Osteoblast (primary cell): Measurements from ENCODE around the gene ARMC3. TPM values are rescaled to one million over a fixed set of nuclear protein-coding genes. Genes with fewer than 3 reads are reported as not detected.

Experiments used
- DNase-seq: peaks from one replicate; pipeline ENCODE4 v3.0.0; 2011; ENCODE audit warnings: low spot score, mixed read lengths; ENCODE audit not compliant: insufficient read length; ENCODE audit errors: missing footprints
- H2AFZ ChIP-seq: 2 replicates; pipeline ENCODE4 v1.6.0; 2011; ENCODE audit warnings: mild to moderate bottlenecking, low read length
- H3K27ac ChIP-seq: 2 replicates; pipeline ENCODE4 v1.5.1; 2011; ENCODE audit warnings: mild to moderate bottlenecking, low read depth, low read length, moderate library complexity
- H3K27me3 ChIP-seq: 2 replicates; pipeline ENCODE4 v1.6.0; 2012; ENCODE audit warnings: mild to moderate bottlenecking, control low read depth, inconsistent platforms, low read length, moderate library complexity; ENCODE audit not compliant: insufficient read depth
- H3K36me3 ChIP-seq: 2 replicates; pipeline ENCODE4 v1.5.1; 2011; ENCODE audit warnings: mild to moderate bottlenecking, low read length, control low read depth, moderate library complexity; ENCODE audit not compliant: insufficient read depth
- H3K4me1 ChIP-seq: 2 replicates; pipeline ENCODE4 v1.5.1; 2011; ENCODE audit warnings: mild to moderate bottlenecking, low read length, control low read depth, moderate library complexity; ENCODE audit not compliant: insufficient read depth
- H3K4me2 ChIP-seq: 2 replicates; pipeline ENCODE4 v1.6.0; 2011; ENCODE audit warnings: mild to moderate bottlenecking, low read length; ENCODE audit not compliant: insufficient read depth
- H3K4me3 ChIP-seq: fragments of 200-600 bp; sonication (generic); 3 replicates; pipeline ENCODE4 v1.5.1; 2012; ENCODE audit warnings: mild to moderate bottlenecking, low read length, inconsistent platforms; ENCODE audit not compliant: insufficient read depth
- H3K79me2 ChIP-seq: 2 replicates; pipeline ENCODE4 v1.6.0; 2012; ENCODE audit warnings: mild to moderate bottlenecking, low read length, control low read depth, inconsistent platforms; ENCODE audit not compliant: insufficient read depth
- H3K9me3 ChIP-seq: 2 replicates; pipeline ENCODE4 v1.5.1; 2011; ENCODE audit warnings: low read depth, low read length, control low read depth
- H4K20me1 ChIP-seq: 2 replicates; pipeline ENCODE4 v1.6.0; 2012; ENCODE audit warnings: mild to moderate bottlenecking, low read length, control low read depth; ENCODE audit not compliant: insufficient read depth
- total RNA-seq: library from RNA; depleted of rRNA; stranded (reverse); fragments of >200 nt; gene quantifications from 2 replicates; pipeline ENCODE4 v1.2.3, GENCODE V29; 2012
- TF ChIP-seq, protein P1 (sequence below): IDR thresholded peaks from 2 replicates; pipeline ENCODE4 v1.5.1; 2011; ENCODE audit warnings: mild to moderate bottlenecking, low read depth, low read length, moderate library complexity; ENCODE audit errors: extremely low read depth

ARMC3 gene
- total RNA-seq, 1 donor, result under 0.01 TPM

DNA sequence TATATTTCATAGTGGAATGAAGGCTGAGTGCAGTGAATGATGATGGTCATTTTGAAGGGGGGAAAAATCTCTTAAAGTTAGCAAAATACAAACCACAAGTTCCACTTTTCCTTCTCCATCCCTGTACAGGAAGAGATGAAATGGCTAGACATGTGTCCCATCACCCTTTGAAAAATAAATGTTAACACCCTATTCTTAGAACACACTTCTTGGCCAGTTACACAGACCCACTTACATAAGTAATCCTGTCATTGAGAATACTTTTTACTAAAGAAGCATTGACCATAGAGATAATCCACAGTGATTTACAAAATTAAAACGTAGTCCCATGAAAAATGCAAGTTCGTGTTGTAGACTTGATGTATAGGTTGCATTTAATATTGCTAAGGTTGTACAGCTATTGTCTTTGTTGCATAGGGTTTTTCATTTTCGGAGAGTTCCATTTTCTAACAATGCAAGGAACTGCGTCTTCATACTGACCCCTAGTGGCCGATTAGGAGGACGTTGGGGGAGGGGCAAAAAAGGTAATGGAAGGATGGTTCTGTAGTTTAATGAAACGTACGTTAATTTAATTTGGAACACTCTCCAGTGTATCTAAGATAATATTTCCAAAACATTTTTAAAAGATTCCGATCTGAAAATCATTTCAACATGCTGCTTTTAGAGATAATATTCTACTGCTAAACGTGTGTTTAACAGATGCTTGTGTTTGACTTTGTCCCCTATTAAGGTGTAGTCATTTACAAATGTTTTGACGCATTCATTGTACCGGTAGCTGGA is 60.9 kb downstream of the ARMC3 start:
- Histone ChIP-seq H4K20me1 (no peaks in the 10 kb centered on the region), H3K4me1 (no peaks in the 10 kb centered on the region), H3K4me3 (no peak overlapping the region), H3K79me2 (no peaks in the 10 kb centered on the region), H3K27me3 (peaks cover 11% of the 10 kb centered on the region), H3K27ac (no peak overlapping the region), H2AFZ (no peak overlapping the region), H3K36me3 (no peaks in the 10 kb centered on the region), H3K4me2 (peak overlapping the region; percentile 23), H3K9me3 (no peaks in the 10 kb centered on the region)
- no peak for DNase-seq
- TF ChIP-seq, protein P1, sequence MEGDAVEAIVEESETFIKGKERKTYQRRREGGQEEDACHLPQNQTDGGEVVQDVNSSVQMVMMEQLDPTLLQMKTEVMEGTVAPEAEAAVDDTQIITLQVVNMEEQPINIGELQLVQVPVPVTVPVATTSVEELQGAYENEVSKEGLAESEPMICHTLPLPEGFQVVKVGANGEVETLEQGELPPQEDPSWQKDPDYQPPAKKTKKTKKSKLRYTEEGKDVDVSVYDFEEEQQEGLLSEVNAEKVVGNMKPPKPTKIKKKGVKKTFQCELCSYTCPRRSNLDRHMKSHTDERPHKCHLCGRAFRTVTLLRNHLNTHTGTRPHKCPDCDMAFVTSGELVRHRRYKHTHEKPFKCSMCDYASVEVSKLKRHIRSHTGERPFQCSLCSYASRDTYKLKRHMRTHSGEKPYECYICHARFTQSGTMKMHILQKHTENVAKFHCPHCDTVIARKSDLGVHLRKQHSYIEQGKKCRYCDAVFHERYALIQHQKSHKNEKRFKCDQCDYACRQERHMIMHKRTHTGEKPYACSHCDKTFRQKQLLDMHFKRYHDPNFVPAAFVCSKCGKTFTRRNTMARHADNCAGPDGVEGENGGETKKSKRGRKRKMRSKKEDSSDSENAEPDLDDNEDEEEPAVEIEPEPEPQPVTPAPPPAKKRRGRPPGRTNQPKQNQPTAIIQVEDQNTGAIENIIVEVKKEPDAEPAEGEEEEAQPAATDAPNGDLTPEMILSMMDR, result peak; percentile 90

DNA sequence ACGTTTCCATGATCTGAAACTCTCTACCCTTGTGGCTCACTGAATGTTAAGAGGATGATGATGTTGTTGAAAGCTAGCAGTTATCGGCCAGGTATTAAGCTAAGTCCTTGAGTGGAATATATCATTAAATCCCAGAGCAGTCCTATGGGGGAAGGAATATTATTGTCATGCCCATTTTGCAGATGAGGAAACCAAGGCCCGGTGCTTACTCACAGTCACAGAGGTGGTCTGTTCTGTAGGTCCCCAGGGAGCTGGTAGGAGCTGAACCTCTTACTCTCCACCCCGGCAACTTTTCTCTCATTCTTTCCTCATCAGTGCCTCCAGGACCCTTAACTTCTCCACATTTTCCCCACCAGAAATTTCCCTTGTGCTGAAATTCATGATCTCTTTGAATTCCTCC is 62.6 kb downstream of the ARMC3 start:
- no peak for DNase-seq
- Histone ChIP-seq H3K4me2 (no peak overlapping the region), H4K20me1 (no peaks in the 10 kb centered on the region), H3K36me3 (no peaks in the 10 kb centered on the region), H2AFZ (no peak overlapping the region), H3K9me3 (no peaks in the 10 kb centered on the region), H3K27me3 (peaks cover 11% of the 10 kb centered on the region), H3K79me2 (no peaks in the 10 kb centered on the region), H3K4me3 (no peak overlapping the region), H3K27ac (no peak overlapping the region), H3K4me1 (no peaks in the 10 kb centered on the region)
- TF ChIP-seq, protein P1, result no peak

DNA sequence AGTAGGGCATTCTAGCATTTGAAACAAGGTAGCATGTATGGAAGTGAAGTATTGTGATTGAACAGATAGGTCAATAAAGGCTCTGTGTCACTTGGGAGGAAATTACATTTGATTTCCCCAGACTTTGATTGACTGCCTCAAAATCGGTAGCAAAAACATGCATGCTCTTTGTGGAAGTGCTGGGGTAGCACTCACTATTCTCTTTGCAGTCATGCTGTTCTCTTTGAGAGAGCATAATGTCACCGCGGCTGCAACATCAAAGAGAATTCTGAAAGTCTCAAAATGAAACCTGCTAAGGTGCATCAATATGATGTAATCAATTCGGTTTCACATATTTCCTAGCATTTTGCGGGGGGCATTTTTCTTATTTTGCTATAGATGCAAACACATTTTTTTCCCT is 64.2 kb downstream of the ARMC3 start:
- Histone ChIP-seq H2AFZ (no peak overlapping the region), H3K79me2 (no peaks in the 10 kb centered on the region), H3K36me3 (no peaks in the 10 kb centered on the region), H3K27me3 (peaks cover 11% of the 10 kb centered on the region), H3K4me2 (no peak overlapping the region), H4K20me1 (no peaks in the 10 kb centered on the region), H3K4me1 (no peaks in the 10 kb centered on the region), H3K27ac (no peak overlapping the region), H3K9me3 (no peaks in the 10 kb centered on the region), H3K4me3 (no peak overlapping the region)
- no peak for DNase-seq
- TF ChIP-seq, protein P1, result no peak

DNA sequence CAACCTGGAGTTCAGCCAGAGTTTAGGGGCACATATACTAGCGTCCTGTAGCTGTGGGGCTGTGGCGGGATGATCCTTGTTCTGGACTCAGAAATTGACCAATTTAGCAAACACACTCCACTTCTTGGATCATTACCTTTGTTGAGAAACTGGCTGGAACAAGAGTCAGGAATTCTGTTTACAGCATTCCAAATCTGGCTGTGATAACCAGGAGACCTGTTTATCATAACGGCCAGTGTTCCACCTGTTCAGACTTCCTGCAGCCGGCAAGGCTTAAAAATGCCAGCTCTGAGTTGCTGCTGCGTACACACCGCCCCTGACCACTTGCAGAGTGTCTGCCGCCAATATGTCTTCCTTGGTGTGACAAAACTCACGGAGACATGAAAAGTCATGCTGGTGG is 64.8 kb downstream of the ARMC3 start:
- Histone ChIP-seq H4K20me1 (no peaks in the 10 kb centered on the region), H3K4me2 (no peak overlapping the region), H3K4me3 (no peak overlapping the region), H3K9me3 (no peaks in the 10 kb centered on the region), H3K27ac (no peak overlapping the region), H3K36me3 (no peaks in the 10 kb centered on the region), H3K27me3 (peaks cover 11% of the 10 kb centered on the region), H3K79me2 (no peaks in the 10 kb centered on the region), H2AFZ (no peak overlapping the region), H3K4me1 (no peaks in the 10 kb centered on the region)
- TF ChIP-seq, protein P1, result no peak
- DNase-seq, result no peak
